Lower leg skin (tissue), 3 donors: ENCODE measurements around the gene PFDN2.

ENCODE experiments used
- CTCF ChIP-seq, 3 donors: fragments of 450-650 bp; IDR thresholded peaks; one replicate each; pipeline ENCODE4 v1.5.1; 2016; ENCODE audit warnings: antibody characterized with exemption in 3 of 3, mild to moderate bottlenecking in 3 of 3, moderate library complexity in 2 of 3
- POLR2A ChIP-seq, 2 donors: fragments of 450-650 bp; IDR thresholded peaks; one replicate each; pipeline ENCODE4 v1.6.1; 2016 to 2017; ENCODE audit warnings: antibody characterized with exemption in 2 of 2, mild to moderate bottlenecking in 1 of 2, moderate library complexity in 1 of 2

GRCh38 chr1:161069731-161070270 is 48.0 kb downstream of the PFDN2 start, which contains the start of gene ARHGAP30:
- no peak for TF ChIP-seq POLR2A (IDR thresholded peaks at IDR 0.05)
- TF ChIP-seq CTCF (IDR thresholded peaks at IDR 0.05): no peak
